ENCODE results near the gene IL26.

GRCh38 chr12:68240079-68240478 lies 14.5 kb upstream of the IL26 start:
- TF ChIP-seq EZH2 (IDR thresholded peaks at IDR 0.05; ENCODE audit: borderline replicate concordance, low read depth, low read length, severe bottlenecking) (no peak), POLR2A (IDR thresholded peaks at IDR 0.05; ENCODE audit: low read depth, low read length) (no peak)
